ENCODE data around the gene PPIE.
A peak's percentile ranks its signal among the peaks of the same experiment; 100 is the strongest.

PPIE gene

GRCh38 chr1:39701049-39701439, 37.6 kb upstream of the PPIE start:
- H3K4me3 ChIP-seq (ENCODE audit: low read length), result no peak overlapping the region
- DNase-seq (ENCODE audit: low read depth), result peak; percentile 25
- TF ChIP-seq, protein P1, sequence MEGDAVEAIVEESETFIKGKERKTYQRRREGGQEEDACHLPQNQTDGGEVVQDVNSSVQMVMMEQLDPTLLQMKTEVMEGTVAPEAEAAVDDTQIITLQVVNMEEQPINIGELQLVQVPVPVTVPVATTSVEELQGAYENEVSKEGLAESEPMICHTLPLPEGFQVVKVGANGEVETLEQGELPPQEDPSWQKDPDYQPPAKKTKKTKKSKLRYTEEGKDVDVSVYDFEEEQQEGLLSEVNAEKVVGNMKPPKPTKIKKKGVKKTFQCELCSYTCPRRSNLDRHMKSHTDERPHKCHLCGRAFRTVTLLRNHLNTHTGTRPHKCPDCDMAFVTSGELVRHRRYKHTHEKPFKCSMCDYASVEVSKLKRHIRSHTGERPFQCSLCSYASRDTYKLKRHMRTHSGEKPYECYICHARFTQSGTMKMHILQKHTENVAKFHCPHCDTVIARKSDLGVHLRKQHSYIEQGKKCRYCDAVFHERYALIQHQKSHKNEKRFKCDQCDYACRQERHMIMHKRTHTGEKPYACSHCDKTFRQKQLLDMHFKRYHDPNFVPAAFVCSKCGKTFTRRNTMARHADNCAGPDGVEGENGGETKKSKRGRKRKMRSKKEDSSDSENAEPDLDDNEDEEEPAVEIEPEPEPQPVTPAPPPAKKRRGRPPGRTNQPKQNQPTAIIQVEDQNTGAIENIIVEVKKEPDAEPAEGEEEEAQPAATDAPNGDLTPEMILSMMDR (conservative IDR thresholded peaks at IDR 0.05; ENCODE audit: low read length), result no peak

DNA sequence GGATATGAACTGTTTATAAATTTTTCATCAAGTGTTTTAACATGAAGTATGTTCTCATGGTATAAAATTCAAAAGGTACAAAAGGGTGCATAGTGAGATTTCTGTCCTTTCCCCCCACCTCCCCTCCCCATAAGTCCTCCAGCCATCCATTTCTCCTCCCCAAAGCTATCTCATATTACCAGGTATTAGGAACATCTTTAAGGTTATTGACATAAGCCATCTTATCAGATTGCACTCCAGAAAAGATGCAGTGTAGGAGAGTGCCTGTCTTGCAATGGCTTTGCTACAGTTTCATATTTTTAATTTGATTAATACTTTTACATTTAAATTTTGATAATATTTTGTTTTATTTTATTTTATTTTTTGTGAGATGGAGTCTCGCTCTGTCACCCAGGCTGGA, 33.9 kb upstream of the PPIE start:
- H3K4me3 ChIP-seq (ENCODE audit: low read length), result no peak overlapping the region
- no peak for DNase-seq (ENCODE audit: low read depth)
- TF ChIP-seq, protein P1 (conservative IDR thresholded peaks at IDR 0.05; ENCODE audit: low read length), result no peak

GRCh38 chr1:39707506-39707905, 31.2 kb upstream of the PPIE start:
- TF ChIP-seq, protein P1 (conservative IDR thresholded peaks at IDR 0.05; ENCODE audit: low read length), result no peak
- H3K4me3 ChIP-seq (ENCODE audit: low read length), result no peak overlapping the region
- DNase-seq (ENCODE audit: low read depth), result no peak

GRCh38 chr1:39711104-39711965, 27.3 kb upstream of the PPIE start:
- TF ChIP-seq, protein P1 (conservative IDR thresholded peaks at IDR 0.05; ENCODE audit: low read length), result no peak
- peak; percentile 22 for DNase-seq (ENCODE audit: low read depth)
- H3K4me3 ChIP-seq (ENCODE audit: low read length), result no peak overlapping the region

GRCh38 chr1:39711966-39712340, 26.7 kb upstream of the PPIE start:
- TF ChIP-seq, protein P1 (conservative IDR thresholded peaks at IDR 0.05; ENCODE audit: low read length), result no peak
- no peak for DNase-seq (ENCODE audit: low read depth)
- H3K4me3 ChIP-seq (ENCODE audit: low read length), result no peak overlapping the region

GRCh38 chr1:39713557-39713956, 25.1 kb upstream of the PPIE start:
- DNase-seq (ENCODE audit: low read depth), result no peak
- H3K4me3 ChIP-seq (ENCODE audit: low read length), result no peak overlapping the region
- TF ChIP-seq, protein P1 (conservative IDR thresholded peaks at IDR 0.05; ENCODE audit: low read length), result no peak

- DNase-seq (ENCODE audit: low read depth), result no peak
- H3K4me3 ChIP-seq (ENCODE audit: low read length), result no peak overlapping the region
- TF ChIP-seq, protein P1 (conservative IDR thresholded peaks at IDR 0.05; ENCODE audit: low read length), result no peak
Measured at GRCh38 chr1:39717809-39718208, 20.9 kb upstream of the PPIE start.

Data from AG10803 (cell line).